Measurements from ENCODE around the gene TRIM42.

Gene TRIM42

GRCh38 chr3:140724856-140725812, 47.3 kb downstream of the TRIM42 start:
- Histone ChIP-seq H3K9me3 (ENCODE audit: control insufficient read depth in 5 of 5, low read length in 5 of 5) (peaks cover 0 to 3% (median 0%) of the 10 kb centered on the region in 5 donors), H3K4me3 (ENCODE audit: low read depth in 1 of 5, low read length in 5 of 5) (no peak overlapping the region), H3K4me1 (ENCODE audit: control insufficient read depth in 5 of 5, insufficient read depth in 5 of 5, low read length in 5 of 5) (peaks cover 0 to 15% (median 9%) of the 10 kb centered on the region in 5 donors), H3K36me3 (ENCODE audit: control insufficient read depth in 5 of 5, insufficient read depth in 5 of 5, low read length in 5 of 5) (no peaks in the 10 kb centered on the region), H3K27me3 (ENCODE audit: control insufficient read depth in 5 of 5, insufficient read depth in 4 of 5, low read length in 5 of 5) (no peaks in the 10 kb centered on the region), H3K9ac (ENCODE audit: low read length in 5 of 5) (no peak overlapping the region), H3K27ac (ENCODE audit: low read depth, low read length) (no peak overlapping the region)

DNA sequence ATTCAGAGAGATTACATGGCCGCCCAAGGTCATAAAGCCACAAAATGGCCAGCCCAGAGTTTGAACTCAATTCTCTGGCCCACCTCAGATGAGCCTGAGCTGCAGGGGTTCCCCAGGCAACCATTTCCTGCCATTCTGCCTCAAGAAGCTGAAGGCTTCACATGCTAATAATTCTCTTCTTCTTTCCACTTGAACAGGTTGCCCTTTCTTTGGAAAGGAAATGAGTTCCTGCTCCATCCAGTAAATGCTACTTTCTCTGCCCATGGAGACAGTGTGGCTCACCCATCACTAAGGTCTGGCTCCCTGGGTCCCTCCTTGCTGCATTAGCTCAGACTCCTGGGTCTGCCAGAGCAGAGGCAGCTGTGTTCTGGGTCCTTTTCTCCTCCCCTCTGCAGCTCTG, 48.2 kb downstream of the TRIM42 start:
- Histone ChIP-seq H3K4me3 (ENCODE audit: low read depth in 1 of 5, low read length in 5 of 5) (no peak overlapping the region), H3K36me3 (ENCODE audit: control insufficient read depth in 5 of 5, insufficient read depth in 5 of 5, low read length in 5 of 5) (no peaks in the 10 kb centered on the region), H3K27me3 (ENCODE audit: control insufficient read depth in 5 of 5, insufficient read depth in 4 of 5, low read length in 5 of 5) (no peaks in the 10 kb centered on the region), H3K4me1 (ENCODE audit: control insufficient read depth in 5 of 5, insufficient read depth in 5 of 5, low read length in 5 of 5) (peaks cover 0 to 5% (median under 1%) of the 10 kb centered on the region in 5 donors), H3K9me3 (ENCODE audit: control insufficient read depth in 5 of 5, low read length in 5 of 5) (peaks cover 0 to 3% (median 0%) of the 10 kb centered on the region in 5 donors), H3K27ac (ENCODE audit: low read depth, low read length) (no peak overlapping the region), H3K9ac (ENCODE audit: low read length in 5 of 5) (no peak overlapping the region)

DNA sequence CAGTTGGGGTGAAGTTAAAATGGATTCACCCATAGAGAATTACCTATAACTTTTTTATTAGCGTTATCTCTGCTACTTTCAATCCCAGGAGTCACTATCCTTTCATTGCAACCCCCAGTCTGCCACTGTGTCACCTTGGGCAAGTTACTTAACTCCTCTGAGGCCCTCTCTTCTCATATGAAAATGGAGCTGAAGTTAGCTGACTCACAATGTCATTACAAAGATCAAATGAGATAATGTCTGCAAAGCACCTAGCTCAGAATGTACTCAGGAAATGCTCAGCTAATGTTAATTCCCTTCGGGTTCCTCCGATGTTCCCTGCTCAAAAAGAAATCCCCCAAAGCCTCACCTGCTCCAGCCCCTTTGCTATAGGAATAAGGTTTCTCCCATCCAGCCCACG, 50.0 kb downstream of the TRIM42 start:
- Histone ChIP-seq H3K4me3 (ENCODE audit: low read depth in 1 of 5, low read length in 5 of 5) (no peak overlapping the region), H3K27ac (ENCODE audit: low read depth, low read length) (no peak overlapping the region), H3K36me3 (ENCODE audit: control insufficient read depth in 5 of 5, insufficient read depth in 5 of 5, low read length in 5 of 5) (no peaks in the 10 kb centered on the region), H3K4me1 (ENCODE audit: control insufficient read depth in 5 of 5, insufficient read depth in 5 of 5, low read length in 5 of 5) (peaks cover 0 to 3% (median 0%) of the 10 kb centered on the region in 5 donors), H3K9ac (ENCODE audit: low read length in 5 of 5) (no peak overlapping the region), H3K9me3 (ENCODE audit: control insufficient read depth in 5 of 5, low read length in 5 of 5) (no peaks in the 10 kb centered on the region), H3K27me3 (ENCODE audit: control insufficient read depth in 5 of 5, insufficient read depth in 4 of 5, low read length in 5 of 5) (no peaks in the 10 kb centered on the region)

DNA sequence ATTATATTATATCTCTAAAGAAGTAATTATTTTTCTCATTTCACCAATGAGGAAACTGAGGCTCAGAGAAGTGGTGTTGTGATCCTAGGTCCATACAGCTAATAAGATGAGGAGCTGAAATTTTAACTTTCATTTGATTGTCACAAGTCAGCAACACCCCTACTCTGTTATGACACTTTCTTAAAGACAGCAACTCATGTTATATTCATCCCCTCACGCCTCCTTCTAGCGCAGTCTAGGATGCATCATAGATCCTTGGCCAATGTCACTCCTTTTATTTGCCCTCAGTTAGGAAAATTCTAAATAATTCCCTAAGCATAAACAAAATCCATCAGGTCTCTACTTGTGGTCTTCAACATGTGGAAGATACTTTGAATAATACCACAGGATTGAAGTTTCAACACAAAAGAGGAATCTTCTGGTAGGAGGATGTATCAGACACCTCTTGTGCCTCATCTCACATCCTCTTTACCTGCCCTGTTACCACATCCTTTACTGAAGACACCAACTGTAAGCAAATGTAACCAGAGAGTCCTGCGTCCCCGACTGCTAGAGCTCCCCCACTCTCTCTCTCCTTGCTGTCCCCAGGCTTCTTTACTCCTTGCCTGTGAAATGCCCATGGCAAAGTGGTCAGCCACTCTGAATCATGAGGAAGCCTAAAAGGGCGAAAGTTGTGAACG, 53.7 kb downstream of the TRIM42 start:
- Histone ChIP-seq H3K4me3 (ENCODE audit: low read depth in 1 of 5, low read length in 5 of 5) (no peak overlapping the region), H3K27ac (ENCODE audit: low read depth, low read length) (no peak overlapping the region), H3K9me3 (ENCODE audit: control insufficient read depth in 5 of 5, low read length in 5 of 5) (no peaks in the 10 kb centered on the region), H3K4me1 (ENCODE audit: control insufficient read depth in 5 of 5, insufficient read depth in 5 of 5, low read length in 5 of 5) (no peaks in the 10 kb centered on the region), H3K36me3 (ENCODE audit: control insufficient read depth in 5 of 5, insufficient read depth in 5 of 5, low read length in 5 of 5) (no peaks in the 10 kb centered on the region), H3K27me3 (ENCODE audit: control insufficient read depth in 5 of 5, insufficient read depth in 4 of 5, low read length in 5 of 5) (no peaks in the 10 kb centered on the region), H3K9ac (ENCODE audit: low read length in 5 of 5) (no peak overlapping the region)

GRCh38 chr3:140733623-140734022, 55.8 kb downstream of the TRIM42 start:
- no peaks in the 10 kb centered on the region for H3K27me3 ChIP-seq (ENCODE audit: control insufficient read depth in 5 of 5, insufficient read depth in 4 of 5, low read length in 5 of 5)
- no peak overlapping the region for H3K27ac ChIP-seq (ENCODE audit: low read depth, low read length)
- no peaks in the 10 kb centered on the region for H3K36me3 ChIP-seq (ENCODE audit: control insufficient read depth in 5 of 5, insufficient read depth in 5 of 5, low read length in 5 of 5)
- H3K4me3 ChIP-seq (ENCODE audit: low read depth in 1 of 5, low read length in 5 of 5) = no peak overlapping the region
- no peaks in the 10 kb centered on the region for H3K9me3 ChIP-seq (ENCODE audit: control insufficient read depth in 5 of 5, low read length in 5 of 5)
- H3K4me1 ChIP-seq (ENCODE audit: control insufficient read depth in 5 of 5, insufficient read depth in 5 of 5, low read length in 5 of 5) = peaks cover 0 to 7% (median 0%) of the 10 kb centered on the region in 5 donors
- no peak overlapping the region for H3K9ac ChIP-seq (ENCODE audit: low read length in 5 of 5)

- H3K27me3 ChIP-seq (ENCODE audit: control insufficient read depth in 5 of 5, insufficient read depth in 4 of 5, low read length in 5 of 5) = no peaks in the 10 kb centered on the region
- H3K9me3 ChIP-seq (ENCODE audit: control insufficient read depth in 5 of 5, low read length in 5 of 5) = no peaks in the 10 kb centered on the region
- H3K4me1 ChIP-seq (ENCODE audit: control insufficient read depth in 5 of 5, insufficient read depth in 5 of 5, low read length in 5 of 5) = peaks cover 0 to 7% (median 0%) of the 10 kb centered on the region in 5 donors
- no peak overlapping the region for H3K4me3 ChIP-seq (ENCODE audit: low read depth in 1 of 5, low read length in 5 of 5)
- no peak overlapping the region for H3K9ac ChIP-seq (ENCODE audit: low read length in 5 of 5)
- no peak overlapping the region for H3K27ac ChIP-seq (ENCODE audit: low read depth, low read length)
- no peaks in the 10 kb centered on the region for H3K36me3 ChIP-seq (ENCODE audit: control insufficient read depth in 5 of 5, insufficient read depth in 5 of 5, low read length in 5 of 5)
Measured at GRCh38 chr3:140736863-140737460, 59.1 kb downstream of the TRIM42 start.

GRCh38 chr3:140742116-140742515, 64.3 kb downstream of the TRIM42 start:
- Histone ChIP-seq H3K9ac (ENCODE audit: low read length in 5 of 5) (no peak overlapping the region), H3K9me3 (ENCODE audit: control insufficient read depth in 5 of 5, low read length in 5 of 5) (peaks cover 0 to 5% (median 3%) of the 10 kb centered on the region in 5 donors), H3K4me1 (ENCODE audit: control insufficient read depth in 5 of 5, insufficient read depth in 5 of 5, low read length in 5 of 5) (peaks cover 0 to 4% (median 0%) of the 10 kb centered on the region in 5 donors), H3K27me3 (ENCODE audit: control insufficient read depth in 5 of 5, insufficient read depth in 4 of 5, low read length in 5 of 5) (no peaks in the 10 kb centered on the region), H3K27ac (ENCODE audit: low read depth, low read length) (no peak overlapping the region), H3K4me3 (ENCODE audit: low read depth in 1 of 5, low read length in 5 of 5) (no peak overlapping the region), H3K36me3 (ENCODE audit: control insufficient read depth in 5 of 5, insufficient read depth in 5 of 5, low read length in 5 of 5) (no peaks in the 10 kb centered on the region)

DNA sequence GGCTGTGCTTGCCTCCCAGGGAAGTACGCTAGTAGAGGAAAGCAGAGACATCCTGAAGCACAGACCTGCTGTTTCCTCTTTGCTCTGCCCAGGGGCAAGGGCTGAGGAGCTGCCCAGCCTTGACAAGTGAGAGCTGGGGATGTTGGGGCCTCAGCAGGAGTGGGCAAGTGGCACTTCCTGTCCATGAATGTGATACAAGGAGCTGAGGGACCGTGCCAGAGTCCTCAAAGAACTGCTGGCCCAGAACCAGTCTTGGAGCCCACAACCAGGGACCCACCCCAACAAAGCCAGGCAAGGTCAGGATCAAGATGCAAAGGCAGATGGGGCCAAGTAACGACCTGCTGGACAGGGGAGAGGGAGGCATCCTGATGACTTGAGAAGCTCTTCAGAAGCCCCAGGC, 70.3 kb downstream of the TRIM42 start:
- no peak overlapping the region for H3K4me3 ChIP-seq (ENCODE audit: low read depth in 1 of 5, low read length in 5 of 5)
- no peaks in the 10 kb centered on the region for H3K4me1 ChIP-seq (ENCODE audit: control insufficient read depth in 5 of 5, insufficient read depth in 5 of 5, low read length in 5 of 5)
- peaks cover 0 to 5% (median 3%) of the 10 kb centered on the region in 5 donors for H3K9me3 ChIP-seq (ENCODE audit: control insufficient read depth in 5 of 5, low read length in 5 of 5)
- H3K27me3 ChIP-seq (ENCODE audit: control insufficient read depth in 5 of 5, insufficient read depth in 4 of 5, low read length in 5 of 5) = peaks cover 0 to 11% (median 5%) of the 10 kb centered on the region in 5 donors
- no peaks in the 10 kb centered on the region for H3K36me3 ChIP-seq (ENCODE audit: control insufficient read depth in 5 of 5, insufficient read depth in 5 of 5, low read length in 5 of 5)
- H3K9ac ChIP-seq (ENCODE audit: low read length in 5 of 5) = no peak overlapping the region
- H3K27ac ChIP-seq (ENCODE audit: low read depth, low read length) = no peak overlapping the region

- Histone ChIP-seq H3K9me3 (ENCODE audit: control insufficient read depth in 5 of 5, low read length in 5 of 5) (peaks cover 0 to 5% (median 3%) of the 10 kb centered on the region in 5 donors), H3K27ac (ENCODE audit: low read depth, low read length) (no peak overlapping the region), H3K9ac (ENCODE audit: low read length in 5 of 5) (no peak overlapping the region), H3K27me3 (ENCODE audit: control insufficient read depth in 5 of 5, insufficient read depth in 4 of 5, low read length in 5 of 5) (peaks cover 0 to 11% (median 5%) of the 10 kb centered on the region in 5 donors), H3K4me3 (ENCODE audit: low read depth in 1 of 5, low read length in 5 of 5) (no peak overlapping the region), H3K36me3 (ENCODE audit: control insufficient read depth in 5 of 5, insufficient read depth in 5 of 5, low read length in 5 of 5) (no peaks in the 10 kb centered on the region), H3K4me1 (ENCODE audit: control insufficient read depth in 5 of 5, insufficient read depth in 5 of 5, low read length in 5 of 5) (no peaks in the 10 kb centered on the region)
Measured at GRCh38 chr3:140748903-140749302, 71.0 kb downstream of the TRIM42 start.
